Tibial nerve (tissue), 4 donors: ENCODE data around the gene FHOD1. TPM values are rescaled to one million over a fixed set of nuclear protein-coding genes. Genes with fewer than 3 reads are reported as not detected.

Source experiments
- DNase-seq, 2 donors: peaks; one replicate each; pipeline ENCODE4 v3.0.0-alpha.2; 2019; ENCODE audit warnings: low spot score in 2 of 2
- H3K27ac ChIP-seq, 4 donors: fragments of 200-600 bp; sonication (generic) in 3 of 4; one replicate each; pipeline ENCODE4 v1.5.1; 2017 to 2019; ENCODE audit warnings: mild to moderate bottlenecking in 1 of 4
- H3K27me3 ChIP-seq, 2 donors: fragments of 200-600 bp; sonication (generic) in 1 of 2; one replicate each; pipeline versions ENCODE4 v1.5.1 to v1.6.0; 2017 to 2019
- H3K36me3 ChIP-seq, 3 donors: fragments of 200-600 bp; sonication (generic); one replicate each; pipeline ENCODE4 v1.5.1; 2018 to 2019
- H3K4me1 ChIP-seq, 4 donors: fragments of 200-600 bp; sonication (generic) in 3 of 4; one replicate each; pipeline ENCODE4 v1.5.1; 2017 to 2019
- H3K4me3 ChIP-seq, 4 donors: fragments of 200-600 bp; sonication (generic) in 3 of 4; one replicate each; pipeline ENCODE4 v1.5.1; 2017 to 2019; ENCODE audit warnings: mild to moderate bottlenecking in 1 of 4, moderate library complexity in 1 of 4
- H3K9me3 ChIP-seq, 4 donors: fragments of 200-600 bp; sonication (generic) in 3 of 4; one replicate each; pipeline ENCODE4 v1.5.1; 2017 to 2019
- CTCF ChIP-seq, 5 experiments: fragments of 200-600 bp in 3 of 5; fragments of 450-650 bp in 2 of 5; sonication (generic) in 3 of 5; IDR thresholded peaks; one replicate each; pipeline ENCODE4 v1.5.1; 2016 to 2019; ENCODE audit warnings: antibody characterized with exemption in 5 of 5, mild to moderate bottlenecking in 3 of 5, moderate library complexity in 2 of 5
- EP300 ChIP-seq, 2 donors: sonication (generic); formaldehyde crosslinking; IDR thresholded peaks; one replicate each; pipeline ENCODE4 v1.6.1; 2017; ENCODE audit warnings: antibody characterized with exemption in 2 of 2, mild to moderate bottlenecking in 1 of 2
- POLR2A ChIP-seq, 2 donors: fragments of 450-650 bp; IDR thresholded peaks; one replicate each; pipeline ENCODE4 v1.6.1; 2017; ENCODE audit warnings: antibody characterized with exemption in 2 of 2, mild to moderate bottlenecking in 2 of 2, moderate library complexity in 2 of 2
- WGBS, 2 donors: methylation state at CpG; one replicate each; pipeline ENCODE4 v1.1.5; 2018; 5-methylcytosine and 5-hydroxymethylcytosine counted together
- total RNA-seq, 4 donors: library from RNA; depleted of rRNA; stranded (reverse); fragments of >200 nt; gene quantifications; one replicate each; pipeline ENCODE4 v1.1.0, GENCODE V29; 2016

Gene FHOD1
- total RNA-seq, 4 donors from 2014 or later: 17.3 to 45.3 (median 25.5) TPM

- no peaks in the 10 kb centered on the region for H3K9me3 ChIP-seq
- H3K4me3 ChIP-seq: no peak overlapping the region
- no peaks in the 10 kb centered on the region for H3K27me3 ChIP-seq
- peaks cover 0 to 19% (median 0%) of the 10 kb centered on the region in 4 donors for H3K4me1 ChIP-seq
- no peak overlapping the region for H3K27ac ChIP-seq
- 75% methylated on average over 8 of the region's 8 CpGs for WGBS, 2 donors
- no peaks in the 10 kb centered on the region for H3K36me3 ChIP-seq
- no peak for TF ChIP-seq EP300 (IDR thresholded peaks at IDR 0.05)
- TF ChIP-seq CTCF (IDR thresholded peaks at IDR 0.05): no peak
- TF ChIP-seq POLR2A (IDR thresholded peaks at IDR 0.05): no peak
- DNase-seq: no peak
These were observed 18.6 kb upstream of the FHOD1 start for GRCh38 chr16:67265834-67266233.

DNA sequence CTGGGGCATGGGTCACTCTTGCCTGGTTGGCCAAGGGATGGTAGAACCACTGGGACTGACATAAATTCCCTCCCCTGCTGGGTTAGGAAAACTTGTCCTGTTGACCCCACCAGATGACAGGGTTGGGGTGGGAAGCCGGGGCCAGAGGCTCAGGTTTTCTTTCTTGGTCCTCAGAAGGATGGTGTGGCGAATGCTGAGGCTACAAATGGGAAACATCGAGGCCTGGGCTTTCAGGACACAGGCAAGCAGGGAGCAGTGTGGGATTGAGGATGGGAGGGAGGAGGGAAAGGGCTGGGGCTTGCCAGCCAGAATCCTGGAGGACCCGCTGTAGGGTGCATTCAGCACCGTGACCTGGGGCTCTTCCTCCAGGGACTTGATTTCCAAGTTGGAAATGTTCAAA, 17.6 kb upstream of the FHOD1 start:
- Histone ChIP-seq H3K36me3 (no peaks in the 10 kb centered on the region), H3K4me1 (peaks cover 0 to 16% (median 0%) of the 10 kb centered on the region in 4 donors)
- WGBS, 2 donors: 86 to 90% methylated on average over 5 of the region's 5 CpGs

GRCh38 chr16:67264277-67264676, 17.0 kb upstream of the FHOD1 start:
- WGBS, 2 donors: 69% methylated on average over 9 of the region's 9 CpGs
- TF ChIP-seq CTCF (IDR thresholded peaks at IDR 0.05) (no peak), EP300 (IDR thresholded peaks at IDR 0.05) (no peak), POLR2A (IDR thresholded peaks at IDR 0.05) (no peak)
- H3K4me3 ChIP-seq: no peak overlapping the region
- H3K4me1 ChIP-seq: peaks cover 0 to 10% (median 0%) of the 10 kb centered on the region in 4 donors
- no peak overlapping the region for H3K27ac ChIP-seq
- no peaks in the 10 kb centered on the region for H3K9me3 ChIP-seq
- H3K36me3 ChIP-seq: no peaks in the 10 kb centered on the region
- DNase-seq: no peak
- H3K27me3 ChIP-seq: no peaks in the 10 kb centered on the region

More for the DNA sequence above, 17.6 kb upstream of the FHOD1 start:
- Histone ChIP-seq H3K27ac (no peak overlapping the region), H3K27me3 (no peaks in the 10 kb centered on the region), H3K4me3 (no peak overlapping the region), H3K9me3 (no peaks in the 10 kb centered on the region)
- no peak for DNase-seq
- TF ChIP-seq EP300 (IDR thresholded peaks at IDR 0.05) (no peak), POLR2A (IDR thresholded peaks at IDR 0.05) (no peak), CTCF (IDR thresholded peaks at IDR 0.05) (no peak)

GRCh38 chr16:67263201-67263600, 15.9 kb upstream of the FHOD1 start:
- H3K36me3 ChIP-seq: no peaks in the 10 kb centered on the region
- TF ChIP-seq CTCF (IDR thresholded peaks at IDR 0.05): no peak
- no peak for TF ChIP-seq EP300 (IDR thresholded peaks at IDR 0.05)
- 86 to 90% methylated on average over 3 of the region's 3 CpGs for WGBS, 2 donors
- H3K4me1 ChIP-seq: peaks cover 0 to 4% (median 0%) of the 10 kb centered on the region in 4 donors
- no peaks in the 10 kb centered on the region for H3K27me3 ChIP-seq
- H3K9me3 ChIP-seq: no peaks in the 10 kb centered on the region
- H3K4me3 ChIP-seq: no peak overlapping the region
- no peak overlapping the region for H3K27ac ChIP-seq
- no peak for DNase-seq

GRCh38 chr16:67260426-67261063, 13.3 kb upstream of the FHOD1 start:
- no peak overlapping the region for H3K27ac ChIP-seq
- no peaks in the 10 kb centered on the region for H3K4me1 ChIP-seq
- H3K27me3 ChIP-seq: no peaks in the 10 kb centered on the region
- WGBS, 2 donors: 70 to 73% methylated on average over 4 of the region's 4 CpGs
- no peaks in the 10 kb centered on the region for H3K9me3 ChIP-seq
- no peaks in the 10 kb centered on the region for H3K36me3 ChIP-seq
- H3K4me3 ChIP-seq: no peak overlapping the region
- TF ChIP-seq POLR2A (IDR thresholded peaks at IDR 0.05) (no peak), EP300 (IDR thresholded peaks at IDR 0.05) (no peak), CTCF (IDR thresholded peaks at IDR 0.05) (peak in 4 of 5 experiments; percentile 9 to 22 (median 16))
- DNase-seq: no peak
